Measurements from ENCODE around the gene BBX.

The BBX gene

GRCh38 chr3:107660306-107660976, 137.7 kb downstream of the BBX start:
- no peak for DNase-seq

DNA sequence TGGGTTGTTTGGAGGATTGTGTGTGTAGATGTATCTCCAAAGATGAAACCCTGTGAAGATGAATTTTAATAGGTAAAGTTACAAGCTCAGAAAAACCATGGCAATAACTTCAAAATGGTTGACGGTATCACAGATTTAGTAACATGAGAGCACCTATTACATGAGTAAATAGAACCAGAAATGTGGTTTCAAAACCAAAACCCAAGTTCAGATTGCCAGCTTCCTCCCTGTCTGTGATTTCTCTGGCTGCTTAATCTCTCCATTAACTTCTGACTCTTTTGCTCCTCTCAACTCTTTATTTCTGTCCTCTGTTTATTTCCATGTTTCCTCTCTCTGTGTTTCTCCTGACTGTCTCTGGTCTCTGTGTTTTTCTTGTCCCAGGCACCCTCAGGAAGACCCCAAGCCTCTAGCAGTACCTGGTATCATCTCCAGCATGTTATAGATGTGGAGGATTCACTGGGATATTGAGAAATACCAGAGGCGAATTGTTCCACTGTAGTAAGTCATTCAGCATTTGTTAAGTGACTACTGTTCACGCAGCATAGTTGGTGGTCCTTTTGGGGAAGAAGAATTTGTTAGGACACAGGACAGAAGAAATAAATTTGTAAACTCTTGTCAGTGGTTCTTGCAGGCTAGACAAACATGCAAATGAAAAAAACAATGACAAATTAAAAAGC, 138.8 kb downstream of the BBX start:
- DNase-seq = no peak

GRCh38 chr3:107662124-107662507, 139.4 kb downstream of the BBX start:
- no peak for DNase-seq

DNA sequence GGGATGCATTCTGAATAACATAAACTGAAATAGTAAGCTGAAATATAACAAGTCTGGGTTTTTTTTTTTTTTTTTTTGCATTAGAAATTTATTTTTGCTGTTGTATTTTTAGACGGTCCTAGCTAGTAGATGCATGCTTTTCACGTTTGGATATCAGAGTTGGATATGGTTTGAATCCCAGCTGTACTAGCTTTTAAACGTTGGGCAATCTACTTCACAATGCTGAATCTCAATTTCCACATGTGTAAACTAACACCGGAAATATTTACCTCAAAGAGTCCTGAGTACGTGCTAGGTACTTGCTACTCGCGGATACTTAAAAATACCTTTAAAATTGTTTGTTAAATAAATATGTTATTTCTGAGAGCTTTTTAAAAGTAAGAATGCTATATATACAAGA, 139.8 kb downstream of the BBX start:
- no peak for DNase-seq

- no peak for DNase-seq
Observed at GRCh38 chr3:107663266-107663665, 140.5 kb downstream of the BBX start.

DNA sequence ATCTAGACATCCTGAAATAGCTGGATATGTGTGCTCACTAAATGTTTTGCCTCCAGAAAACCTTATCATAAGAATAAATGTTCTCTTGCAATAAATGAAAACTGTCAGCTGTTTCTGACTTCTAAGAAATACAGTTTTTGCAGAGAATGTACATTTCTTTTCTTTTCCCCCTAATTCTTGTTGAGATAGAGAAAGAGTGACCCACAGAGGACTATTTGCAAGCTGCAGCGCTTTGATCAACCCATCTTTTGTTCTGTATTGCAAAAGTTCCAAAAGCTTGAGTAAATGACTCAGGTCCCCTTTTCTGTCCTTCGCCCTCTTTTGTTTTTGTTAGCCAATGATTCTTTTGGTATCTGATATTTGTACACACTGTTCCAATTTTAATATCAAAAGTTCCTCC, 141.9 kb downstream of the BBX start:
- no peak for DNase-seq

DNA sequence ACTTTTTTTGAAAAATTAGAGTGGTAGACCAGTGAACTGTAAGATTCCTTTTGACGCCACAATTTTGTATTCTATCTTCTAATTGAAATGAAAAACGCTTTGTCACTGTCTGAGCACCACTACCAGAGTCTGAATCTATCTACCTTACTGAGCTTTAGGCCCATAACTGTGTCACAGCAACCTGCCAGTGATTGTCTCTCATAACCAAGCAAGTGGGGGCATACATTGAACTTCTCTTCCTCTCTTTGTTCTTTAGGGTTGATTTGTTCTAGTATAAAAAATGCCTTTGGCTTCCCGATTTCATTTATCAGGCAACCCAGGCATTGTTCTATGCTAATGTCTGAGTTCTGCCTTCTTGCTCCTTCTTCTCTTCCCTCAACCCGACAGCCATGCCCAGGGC, 142.6 kb downstream of the BBX start:
- no peak for DNase-seq

DNA sequence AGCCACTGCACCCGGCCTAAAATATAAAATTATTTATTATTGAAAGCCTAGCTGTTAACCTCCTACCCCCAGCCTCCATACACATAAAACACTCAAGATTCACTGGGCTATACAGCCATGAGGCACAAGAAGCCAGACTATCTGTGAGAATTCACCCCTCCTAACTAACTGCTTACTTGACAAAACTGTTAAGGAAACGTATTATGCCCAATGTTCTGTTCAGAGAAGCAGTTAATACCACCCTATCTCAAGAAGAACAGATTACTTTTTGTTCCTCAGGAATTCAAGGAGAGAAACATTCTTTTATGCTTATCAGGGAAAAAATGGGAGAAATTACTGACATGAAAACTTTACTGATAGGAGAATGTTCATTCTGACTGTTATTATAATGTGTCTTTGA, 144.1 kb downstream of the BBX start:
- no peak for DNase-seq

- no peak for DNase-seq
Observed at GRCh38 chr3:107668416-107668815, 145.7 kb downstream of the BBX start.

GRCh38 chr3:107668963-107669362, 146.2 kb downstream of the BBX start:
- DNase-seq = no peak

DNA sequence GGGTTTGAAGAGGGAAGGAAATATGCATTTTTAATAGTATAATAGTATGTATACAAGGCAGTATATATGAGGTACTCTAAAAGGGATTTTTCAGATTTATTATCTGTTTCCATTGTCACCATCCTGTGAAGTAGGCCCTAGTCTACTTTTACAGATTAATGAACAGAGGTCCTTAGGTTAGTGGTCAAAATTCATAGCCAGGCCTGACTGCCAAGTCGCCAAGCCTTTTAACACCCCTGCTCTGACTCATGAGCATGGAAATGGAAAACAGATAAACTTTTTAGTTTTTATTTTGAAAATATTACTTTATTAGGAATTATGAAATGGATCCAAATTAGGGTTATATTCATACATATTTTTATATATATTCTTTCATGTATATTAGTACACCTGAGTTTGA, 146.9 kb downstream of the BBX start:
- no peak for DNase-seq

DNA sequence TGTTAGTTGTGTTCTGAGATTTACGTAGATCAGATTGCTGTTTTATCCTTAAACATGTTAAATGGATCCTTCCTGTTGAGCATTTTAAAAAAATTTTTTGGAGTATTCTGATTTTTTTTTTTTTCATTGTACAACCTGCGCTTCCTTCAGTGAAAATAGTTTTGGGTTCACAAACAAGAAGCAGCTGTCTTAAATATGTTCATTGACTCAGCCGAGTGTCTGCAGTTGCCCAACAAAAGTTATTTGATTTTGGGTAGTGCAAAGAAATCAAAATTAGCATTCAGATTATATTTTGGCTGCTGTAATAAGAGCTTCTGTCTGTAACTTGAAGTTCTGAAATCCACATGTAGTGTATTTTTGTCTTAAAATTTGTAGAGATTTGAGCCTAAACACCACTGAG, 148.2 kb downstream of the BBX start:
- DNase-seq = no peak

DNA sequence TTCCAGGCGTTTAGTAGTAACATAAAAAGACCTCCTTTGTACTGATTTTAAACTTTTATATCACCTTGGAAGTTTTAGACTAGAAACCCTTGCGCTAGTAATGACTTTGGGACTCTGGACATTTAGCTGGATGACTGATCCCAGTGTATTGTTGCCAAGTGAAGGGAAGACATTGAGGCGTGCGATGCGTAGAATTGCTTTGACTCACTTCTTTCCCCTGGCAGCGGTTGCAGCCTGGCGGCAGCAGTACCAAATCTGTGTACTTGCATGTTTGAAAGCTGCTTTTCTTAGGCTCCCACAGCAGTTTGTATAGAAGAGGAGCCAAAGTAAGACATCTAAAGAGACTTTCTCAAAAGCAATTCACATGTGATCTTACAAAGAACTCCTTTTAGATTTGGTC, 151.6 kb downstream of the BBX start:
- no peak for DNase-seq

DNA sequence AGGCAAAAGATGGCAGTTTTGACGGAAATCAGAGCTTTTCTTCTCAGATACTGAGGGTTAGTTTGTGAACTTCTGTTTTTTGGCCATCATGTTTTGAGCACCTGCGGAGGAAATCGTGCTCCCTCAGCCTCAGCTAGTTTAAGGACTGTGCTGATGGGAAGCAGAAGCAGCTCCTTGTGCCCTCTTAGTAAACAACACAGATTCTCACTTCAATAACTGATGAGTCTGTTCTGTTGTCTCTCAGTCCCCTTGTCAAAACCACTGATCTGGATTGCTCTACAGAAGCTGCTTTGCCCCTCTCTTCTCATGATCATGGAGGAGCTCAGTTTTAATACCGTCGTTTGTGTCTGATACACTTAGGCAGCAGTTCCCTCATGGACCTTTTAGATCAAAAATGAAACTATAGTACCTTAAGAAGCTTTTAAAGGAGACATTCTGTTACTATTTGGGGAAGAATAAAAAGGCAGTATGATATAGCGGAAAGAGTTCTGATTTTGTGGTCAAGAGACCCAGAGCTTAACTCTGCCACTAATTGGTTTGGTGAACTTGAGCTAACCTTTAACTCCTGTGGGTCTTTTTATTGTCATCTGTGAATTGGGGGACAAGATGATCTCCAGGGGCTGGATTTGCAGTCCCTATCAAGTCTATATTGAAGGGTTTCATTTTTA, 152.6 kb downstream of the BBX start:
- no peak for DNase-seq

DNA sequence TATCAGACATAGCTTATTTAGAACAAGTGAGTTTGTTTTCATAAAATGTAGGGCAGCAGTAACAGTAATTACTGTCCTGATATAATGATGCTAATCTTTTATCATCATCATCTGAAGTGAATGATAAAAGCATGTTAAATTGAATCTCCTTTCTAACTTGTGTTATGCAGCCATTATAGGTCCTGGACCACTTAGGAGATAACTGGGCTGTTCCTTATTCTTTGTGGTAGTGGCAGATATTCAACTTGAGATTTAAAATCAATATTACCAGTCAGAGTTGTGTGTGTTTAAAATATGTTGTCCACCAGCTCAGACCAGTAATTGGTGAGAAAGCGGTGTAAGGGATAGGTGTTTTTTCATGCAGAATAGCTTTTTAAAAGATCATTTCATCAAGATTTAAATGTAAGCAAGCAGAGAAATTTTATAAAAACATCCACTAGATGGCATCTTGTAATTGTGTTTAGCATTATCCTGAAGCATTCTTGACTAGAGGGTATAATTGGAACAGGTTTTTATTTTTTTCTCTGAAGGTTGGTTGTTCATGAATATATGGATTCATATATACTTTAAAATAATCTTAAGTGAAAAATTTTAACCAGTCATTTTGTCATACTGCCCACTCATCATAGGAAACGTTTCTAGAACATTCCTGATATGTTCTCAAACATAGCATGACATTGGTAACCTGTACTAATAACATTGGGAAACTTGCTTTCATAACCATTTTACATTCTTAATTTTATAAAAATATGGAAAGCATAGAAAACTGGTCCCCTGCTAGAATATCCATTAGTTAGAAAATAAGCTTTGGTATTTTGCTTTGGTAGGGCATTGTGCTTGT, 153.9 kb downstream of the BBX start:
- no peak for DNase-seq

DNA sequence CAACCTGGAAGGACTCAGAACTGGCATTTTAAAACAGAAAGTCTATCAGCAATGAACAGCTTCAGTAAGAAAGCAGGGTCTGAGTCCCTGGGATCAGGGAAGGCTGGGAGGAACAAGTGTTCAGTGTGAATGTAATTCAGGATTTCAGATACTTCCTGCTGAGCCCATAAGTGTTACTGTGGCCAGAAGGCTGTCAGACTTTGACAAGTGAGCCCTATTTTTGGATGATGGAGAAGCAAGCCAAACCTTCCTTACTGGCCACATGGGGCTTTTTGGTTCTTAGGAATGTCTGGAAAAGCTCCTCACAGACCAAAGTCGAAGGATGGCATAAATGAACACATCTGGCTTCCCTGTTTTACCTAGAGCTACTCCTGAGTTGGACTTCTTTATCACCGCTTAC, 157.2 kb downstream of the BBX start:
- no peak for DNase-seq

- no peak for DNase-seq
Observed at GRCh38 chr3:107680698-107681097, 157.9 kb downstream of the BBX start.

- no peak for DNase-seq
Observed at GRCh38 chr3:107681396-107681795, 158.6 kb downstream of the BBX start.

DNA sequence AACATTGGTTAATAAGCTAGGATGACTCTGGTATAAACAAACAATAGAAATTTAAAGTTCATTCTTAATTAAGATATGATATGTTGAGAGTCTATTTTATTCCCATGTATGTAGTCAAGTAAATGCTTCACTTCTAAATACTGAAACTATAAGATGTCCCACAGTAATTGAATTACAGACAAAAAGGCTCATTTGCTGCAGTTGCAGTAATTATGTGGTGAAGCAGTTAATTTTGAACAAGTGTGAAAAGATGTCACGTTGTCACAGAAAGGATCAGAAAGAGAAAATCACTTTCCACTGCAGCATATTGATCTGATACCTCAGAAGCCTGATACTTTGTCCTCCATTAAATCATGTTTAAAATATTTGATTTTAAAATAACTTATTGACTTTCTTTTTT, 159.8 kb downstream of the BBX start:
- no peak for DNase-seq

- DNase-seq = no peak
Observed at GRCh38 chr3:107683447-107683846, 160.7 kb downstream of the BBX start.

GRCh38 chr3:107684431-107684925, 161.7 kb downstream of the BBX start:
- no peak for DNase-seq

GRCh38 chr3:107685383-107685782, 162.6 kb downstream of the BBX start:
- DNase-seq = no peak

- DNase-seq = no peak
Observed at GRCh38 chr3:107687056-107687581, 164.4 kb downstream of the BBX start.
